ENCODE data around the gene SLC6A6.

GRCh38 chr3:14461006-14461747 is 58.8 kb downstream of the SLC6A6 start:
- no peak for TF ChIP-seq CTCF (IDR thresholded peaks at IDR 0.05)
- no peak for TF ChIP-seq POLR2A (IDR thresholded peaks at IDR 0.05)

Data from lower leg skin (tissue), 3 donors.